NB4 (cell line): Measurements from ENCODE around the gene CDK9.

ENCODE experiments used
- CTCF ChIP-seq: IDR thresholded peaks from one replicate; pipeline ENCODE4 v1.5.1; 2012; ENCODE audit warnings: low read depth, low read length
- MAX ChIP-seq: IDR thresholded peaks from 2 replicates; pipeline ENCODE4 v1.6.1; 2011; ENCODE audit warnings: low read depth, low read length
- MYC ChIP-seq: IDR thresholded peaks from 2 replicates; pipeline ENCODE4 v1.6.1; 2011; ENCODE audit warnings: low read depth, low read length
- POLR2A ChIP-seq: IDR thresholded peaks from 2 replicates; pipeline ENCODE4 v1.6.1; 2011; ENCODE audit warnings: mild to moderate bottlenecking; ENCODE audit not compliant: insufficient read length; ENCODE audit errors: extremely low read depth

GRCh38 chr9:127809002-127809539, 23.2 kb downstream of the CDK9 start:
- TF ChIP-seq CTCF (no peak), POLR2A (no peak), MAX (no peak), MYC (no peak)
